NCI-H524 (cell line): ENCODE results near the gene PRDM7.
A peak's percentile ranks its signal among the peaks of the same experiment; 100 is the strongest.
"Not testable (repeated sequence)": the region's sequence is repeated elsewhere in the genome, so short reads cannot be mapped to it uniquely, and the experiment has no call there.

Experiments used
- DNase-seq, 2 experiments: peaks; one replicate each; lab custom pipeline; 2025; lab: John Stamatoyannopoulos, UW

Gene PRDM7

DNA sequence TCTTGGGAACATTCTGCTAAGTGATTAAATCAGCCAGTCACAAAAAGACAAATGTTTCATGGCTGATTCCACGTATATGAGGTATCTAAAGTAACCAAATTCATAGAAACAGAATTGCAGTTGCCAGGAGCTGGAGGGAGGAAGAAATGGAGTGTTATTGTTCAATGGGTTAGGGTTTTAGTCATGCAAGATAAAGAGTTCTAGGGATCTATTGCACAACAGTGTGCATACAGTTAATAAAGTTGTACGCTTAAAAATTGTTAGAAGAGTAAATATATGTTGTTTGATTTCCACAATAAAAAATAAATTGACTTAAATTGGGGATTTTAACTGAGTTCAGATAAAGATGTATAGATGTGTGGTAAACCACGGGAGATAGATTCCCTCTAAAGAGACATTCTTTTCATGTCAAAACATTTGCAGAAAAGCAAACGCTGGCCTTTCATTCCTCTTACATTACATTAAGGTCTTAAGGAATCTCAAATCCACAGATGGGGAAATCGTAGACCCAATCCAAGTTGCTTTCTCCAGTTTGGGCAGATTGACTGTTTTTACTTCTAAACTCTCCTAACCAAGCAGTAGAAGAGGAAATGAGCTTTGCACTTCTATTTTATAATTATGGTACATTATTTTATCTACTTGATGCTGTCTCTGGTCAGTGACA, 4.6 kb downstream of the PRDM7 start:
- no peak for DNase-seq

- no peak for DNase-seq
These were observed 6.7 kb downstream of the PRDM7 start for GRCh38 chr16:90070440-90070839.

DNA sequence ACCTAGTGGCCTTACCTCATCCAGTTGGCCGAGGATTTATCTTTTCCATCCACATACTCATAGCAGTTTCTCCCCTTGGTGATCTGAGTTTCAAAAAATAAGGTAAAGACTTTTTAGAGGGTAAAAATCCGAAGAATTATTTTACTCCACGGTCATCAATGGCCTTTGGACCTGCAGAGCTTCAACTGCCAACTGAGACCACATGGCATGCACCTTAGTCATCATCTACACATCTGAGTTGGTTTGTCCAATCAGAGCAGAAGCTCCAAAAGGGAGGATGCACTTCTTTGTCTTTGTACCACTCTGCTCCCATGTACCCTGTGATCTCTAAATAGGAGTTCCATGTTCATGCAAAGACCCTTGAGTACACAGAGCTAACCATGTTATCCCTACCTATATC, 15.7 kb downstream of the PRDM7 start:
- no peak for DNase-seq

GRCh38 chr16:90057738-90058173, 19.4 kb downstream of the PRDM7 start:
- no peak for DNase-seq

DNA sequence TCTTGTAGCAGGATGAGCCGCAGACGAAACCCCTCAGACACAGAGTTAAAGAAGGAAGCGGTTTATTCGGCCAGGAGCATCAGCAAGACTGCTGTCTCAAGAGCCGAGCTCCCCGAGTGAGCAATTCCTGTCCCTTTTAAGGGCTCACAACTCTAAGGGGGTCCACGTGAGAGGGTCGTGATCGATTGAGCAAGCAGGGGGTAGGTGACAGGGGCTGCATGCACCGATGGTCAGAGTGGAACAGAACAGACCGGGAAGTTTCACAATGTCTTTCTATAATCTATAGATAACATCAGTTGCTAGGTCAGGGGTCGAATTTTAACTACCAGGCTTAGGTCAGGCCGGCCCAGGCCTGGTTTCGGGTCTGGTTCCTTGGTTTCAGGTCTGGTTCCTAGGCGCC, 20.6 kb downstream of the PRDM7 start:
- DNase-seq, result not testable (repeated sequence)

GRCh38 chr16:90055371-90055770, 21.8 kb downstream of the PRDM7 start:
- DNase-seq, result no peak

- no peak for DNase-seq
These were observed 22.6 kb downstream of the PRDM7 start for GRCh38 chr16:90054554-90054953.

DNA sequence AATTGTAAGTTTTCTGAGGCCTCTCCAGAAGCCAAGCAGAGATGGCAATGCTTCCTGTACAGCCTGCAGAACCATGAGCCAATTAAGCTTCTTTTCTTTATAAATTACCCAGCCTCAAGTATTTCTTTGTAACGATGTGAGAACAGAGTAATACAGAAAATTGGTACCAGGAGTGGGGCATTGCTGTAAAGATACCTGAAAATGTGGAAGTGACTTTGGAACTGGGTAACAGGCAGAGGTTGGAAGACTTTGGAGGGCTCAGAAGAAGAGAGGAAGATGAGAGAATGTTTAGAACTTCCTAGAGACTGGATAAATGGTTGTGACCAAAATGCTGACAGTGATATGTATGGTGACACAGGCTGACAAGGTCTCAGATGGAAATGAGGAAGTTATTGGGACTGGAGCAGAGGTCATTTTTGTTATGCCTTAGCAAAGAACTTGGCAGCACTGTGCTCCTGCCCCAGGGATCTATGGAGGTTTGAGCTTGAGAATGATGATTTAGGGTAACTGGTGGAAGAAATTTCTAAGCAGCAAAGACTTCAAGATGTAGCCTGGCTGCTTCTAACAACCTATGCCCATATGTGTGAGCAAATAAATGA, 23.1 kb downstream of the PRDM7 start:
- DNase-seq, result no peak

DNA sequence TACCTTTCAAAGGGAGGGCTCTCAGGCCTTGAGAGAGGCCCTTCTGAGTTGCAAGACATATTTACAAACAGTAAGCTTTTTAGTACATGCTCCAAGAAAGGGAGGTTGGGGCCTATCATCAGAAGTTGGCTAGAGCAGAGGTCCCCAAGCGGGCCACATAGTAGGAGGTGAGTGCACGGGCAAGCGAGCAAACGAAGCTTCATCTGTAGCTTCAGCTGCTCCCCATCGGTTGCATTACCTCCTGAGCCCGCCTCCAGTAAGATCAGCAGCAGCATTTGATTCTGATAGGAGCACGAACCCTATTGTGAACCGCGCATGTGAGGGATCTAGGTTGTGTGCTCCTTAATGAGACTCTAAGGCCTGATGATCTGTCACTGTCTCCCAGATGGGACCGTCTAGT, 26.2 kb downstream of the PRDM7 start:
- no peak for DNase-seq

DNA sequence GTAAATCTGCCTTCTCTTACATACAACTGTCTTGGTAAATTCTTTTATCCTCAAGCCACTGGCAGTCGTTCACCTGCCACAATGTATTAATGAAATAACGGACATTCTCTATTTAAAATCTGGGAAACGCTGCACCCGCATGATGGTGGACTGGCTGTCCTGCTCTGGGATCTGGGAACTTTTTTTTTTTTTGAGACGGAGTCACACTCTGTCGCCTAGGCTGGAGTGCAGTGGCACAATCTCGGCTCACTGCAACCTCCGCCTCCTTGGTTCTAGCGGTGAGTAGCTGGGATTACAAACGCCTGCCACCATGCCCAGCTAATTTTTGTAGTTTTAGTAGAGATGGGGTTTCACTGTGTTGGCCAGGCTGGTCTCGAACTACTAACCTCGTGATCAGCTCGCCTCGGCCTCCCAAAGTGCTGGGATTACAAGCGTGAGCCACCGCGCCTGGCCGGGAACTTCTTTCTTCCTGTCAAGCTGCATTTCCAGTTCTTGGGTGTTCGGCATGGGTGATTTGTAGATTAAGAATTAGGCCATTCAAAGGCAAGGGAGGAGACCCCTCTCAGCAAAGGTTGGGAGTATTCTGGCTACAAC, 28.3 kb downstream of the PRDM7 start:
- no peak for DNase-seq

DNA sequence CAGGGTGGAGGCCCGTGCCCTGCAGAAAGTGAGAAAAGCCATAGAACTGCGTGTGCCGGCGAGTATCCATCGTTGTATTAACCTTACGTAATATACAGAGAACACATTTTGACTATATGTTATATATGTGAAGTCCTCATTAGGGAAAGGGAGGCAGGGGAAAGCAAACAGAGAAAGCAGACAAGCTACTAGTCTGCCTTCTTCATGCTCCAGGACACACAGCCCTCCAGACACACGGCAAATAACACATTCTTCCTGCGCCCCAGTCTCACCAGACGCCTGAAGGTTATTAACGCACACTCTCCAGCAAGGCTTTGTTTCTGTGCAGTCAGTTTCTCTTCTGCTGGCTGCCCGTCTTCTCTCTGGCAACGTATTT, 28.8 kb downstream of the PRDM7 start:
- no peak for DNase-seq

- no peak for DNase-seq
These were observed 29.3 kb downstream of the PRDM7 start for GRCh38 chr16:90047714-90048346.

DNA sequence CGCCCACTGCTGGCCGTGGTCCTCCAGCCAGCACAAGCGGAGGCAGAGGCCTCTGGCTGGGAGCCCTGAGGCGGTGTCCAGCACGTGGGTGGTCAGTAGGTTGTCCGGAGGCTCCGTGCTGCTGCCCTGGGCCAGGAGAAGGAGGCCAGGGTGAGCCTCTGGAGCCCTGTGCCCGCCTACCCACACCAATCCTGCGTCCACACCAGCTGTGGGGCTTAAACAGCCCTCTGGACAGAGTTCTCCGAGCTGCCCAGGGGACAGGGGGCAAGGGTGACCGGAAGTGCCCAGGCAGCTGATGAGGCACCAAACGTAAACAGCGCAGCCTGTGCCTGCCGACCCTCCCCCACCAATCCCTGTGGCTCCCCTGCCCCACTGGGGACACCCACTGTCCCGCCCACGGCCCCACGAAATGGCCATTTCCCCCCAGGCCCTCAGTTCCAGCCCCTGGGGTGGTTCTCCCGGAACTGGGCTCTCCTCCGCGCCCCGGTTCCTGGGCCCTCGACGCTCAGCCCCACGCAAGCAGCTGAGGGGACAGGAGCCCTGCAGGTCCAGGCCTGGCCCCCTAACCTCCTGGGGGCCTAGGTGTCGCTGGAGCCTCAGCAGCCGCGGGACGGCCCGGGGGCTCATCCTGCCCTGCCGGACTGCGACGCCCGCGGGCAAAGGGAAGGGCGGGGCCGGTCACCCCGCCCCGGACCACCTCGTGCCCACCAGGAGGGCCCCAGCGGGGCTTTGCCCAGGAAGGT, 30.0 kb downstream of the PRDM7 start:
- no peak for DNase-seq

GRCh38 chr16:90046122-90046970, 30.8 kb downstream of the PRDM7 start:
- DNase-seq, result peak; percentile 69 to 81

- DNase-seq, result no peak
These were observed 33.0 kb downstream of the PRDM7 start for GRCh38 chr16:90044111-90044551.

GRCh38 chr16:90043526-90043925, 33.6 kb downstream of the PRDM7 start:
- DNase-seq, result no peak

DNA sequence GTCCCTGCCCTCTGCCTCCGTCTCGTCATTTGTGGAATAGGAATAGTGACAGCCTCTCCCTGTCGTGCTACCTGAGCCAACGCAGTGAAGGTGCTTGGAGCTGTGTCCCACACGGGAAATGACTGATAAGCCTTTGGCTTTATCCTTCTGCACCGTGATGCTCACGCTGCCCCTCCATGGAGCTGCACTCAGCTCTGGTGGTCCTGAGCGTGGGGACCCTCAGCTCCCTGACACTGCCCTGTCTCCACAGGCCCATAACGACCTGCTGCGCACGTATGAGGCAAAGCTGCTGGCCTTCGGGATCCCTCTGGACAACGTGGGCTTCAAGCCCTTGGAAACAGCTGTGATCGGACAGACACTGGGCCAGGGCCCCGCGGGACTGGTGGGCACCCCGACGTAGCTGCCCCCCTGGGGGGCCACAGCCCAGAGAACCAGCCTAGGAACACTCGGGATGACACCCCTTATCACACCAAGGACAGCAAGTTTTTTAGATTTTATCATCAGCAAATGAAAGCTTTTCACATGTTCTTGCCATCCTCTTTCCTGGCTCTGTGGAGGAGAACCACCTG, 34.1 kb downstream of the PRDM7 start:
- no peak for DNase-seq

DNA sequence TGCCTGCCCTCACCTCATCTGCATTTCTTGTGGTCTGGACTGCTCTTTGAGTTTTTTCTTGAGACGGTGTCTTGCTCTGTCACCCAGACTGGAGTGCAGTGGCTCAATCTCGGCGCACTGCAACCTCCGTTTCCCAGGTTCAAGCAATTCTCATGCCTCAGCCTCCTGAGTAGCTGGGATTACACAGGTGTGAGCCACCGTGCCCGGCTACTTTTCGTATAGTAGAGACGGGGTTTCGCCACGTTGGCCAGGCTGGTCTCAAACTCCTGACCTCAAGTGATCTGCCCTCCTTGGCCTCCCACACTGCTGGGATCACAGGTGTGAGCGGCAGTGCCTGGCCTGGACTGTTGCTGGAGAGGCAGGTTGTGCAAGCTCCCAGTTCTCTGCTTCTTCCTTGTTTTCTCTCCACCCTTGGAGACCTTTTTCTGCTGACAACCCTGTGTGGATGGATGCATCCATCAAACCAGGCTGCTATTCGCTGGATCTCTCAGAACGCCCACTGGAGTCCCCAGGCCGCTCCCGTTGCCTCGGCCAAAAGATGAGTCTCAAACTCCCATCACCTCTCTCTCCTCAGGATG, 35.1 kb downstream of the PRDM7 start:
- DNase-seq, result no peak

- DNase-seq, result no peak
These were observed 36.7 kb downstream of the PRDM7 start for GRCh38 chr16:90040152-90041023.

DNA sequence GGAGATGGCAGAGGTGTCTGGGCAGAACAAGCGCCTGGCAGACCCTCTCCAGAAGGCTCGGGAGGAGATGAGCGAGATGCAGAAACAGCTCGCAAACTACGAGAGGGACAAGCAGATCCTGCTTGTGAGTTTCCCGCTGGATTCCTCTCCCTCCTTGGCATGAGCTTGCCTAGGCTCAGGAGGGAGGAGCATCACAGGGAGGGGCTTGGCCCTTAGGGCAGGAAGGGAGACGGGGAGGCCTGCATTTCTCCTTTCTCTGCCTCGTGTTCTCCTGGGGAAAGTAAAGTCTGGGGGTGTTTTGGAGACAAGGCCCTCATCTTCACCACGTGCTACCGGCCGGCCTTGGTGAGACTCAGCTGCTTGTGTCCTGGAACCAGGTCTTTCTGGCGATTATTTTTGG, 39.9 kb downstream of the PRDM7 start:
- no peak for DNase-seq
